IMR-90 (cell line): ENCODE results near the gene SRSF7. TPM values are rescaled to one million over a fixed set of nuclear protein-coding genes. Genes with fewer than 3 reads are reported as not detected.

ENCODE experiments used
- ATAC-seq: fragments of 200-7000 bp; cut with Tn5 transposase; 2 replicates; pipeline ENCODE4 v1.9.1; 2020; ENCODE audit warnings: low read depth, mild to moderate bottlenecking, moderate library complexity
- BruUV-seq: library from RNA; stranded (reverse); fragments of 400-500 nt; replicated peaks from 2 replicates; lab custom pipeline; 2021; lab: Mats Ljungman, UMichigan
- CTCF ChIA-PET: fragments of 300-600 bp; formaldehyde crosslinking; extraction: SDS; loops from one replicate; lab custom pipeline; 2021; ENCODE audit warnings: antibody characterized with exemption; lab: Yijun Ruan, JAX
- POLR2A ChIA-PET: fragments of 300-600 bp; sonication (Branson Sonifier 250); formaldehyde crosslinking; loops from one replicate; lab custom pipeline; 2022; ENCODE audit warnings: antibody characterized with exemption; ENCODE audit not compliant: unreplicated experiment; lab: Charles Lee
- DNase-seq: peaks from one replicate; pipeline ENCODE4 v3.0.0; 2013
- H2AFZ ChIP-seq: replicated peaks from 2 replicates; pipeline ENCODE3; 2013; ENCODE audit warnings: low read length, mild to moderate bottlenecking; ENCODE audit not compliant: poor library complexity
- H2AK5ac ChIP-seq: 2 replicates; pipeline ENCODE4 v1.6.1; 2013; ENCODE audit warnings: low read depth, low read length, inconsistent platforms
- H2AK9ac ChIP-seq: replicated peaks from 2 replicates; pipeline ENCODE3; 2013; ENCODE audit warnings: mild to moderate bottlenecking, low read depth, low read length, moderate library complexity; ENCODE audit not compliant: poor library complexity
- H2BK120ac ChIP-seq: 2 replicates; pipeline ENCODE4 v1.6.1; 2013; ENCODE audit warnings: low read depth, low read length, inconsistent platforms
- H2BK15ac ChIP-seq: 3 replicates; pipeline ENCODE4 v1.6.1; 2013; ENCODE audit warnings: low read depth, low read length, inconsistent platforms
- H2BK20ac ChIP-seq: 2 replicates; pipeline ENCODE4 v1.6.1; 2013; ENCODE audit warnings: low read depth, mild to moderate bottlenecking, inconsistent platforms, low read length, moderate library complexity
- H2BK5ac ChIP-seq: 2 replicates; pipeline ENCODE4 v1.6.1; 2013; ENCODE audit warnings: mild to moderate bottlenecking, low read depth, low read length, inconsistent platforms; ENCODE audit not compliant: poor library complexity, severe bottlenecking
- H3K14ac ChIP-seq: replicated peaks from 2 replicates; pipeline ENCODE4 v1.6.1; 2013; ENCODE audit warnings: low read depth, low read length, inconsistent platforms
- H3K18ac ChIP-seq: 2 replicates; pipeline ENCODE4 v1.6.1; 2013; ENCODE audit warnings: low read depth, low read length, control low read depth
- H3K23ac ChIP-seq: 2 replicates; pipeline ENCODE4 v1.6.1; 2013; ENCODE audit warnings: low read depth, low read length, inconsistent platforms
- H3K27ac ChIP-seq: 2 replicates; pipeline ENCODE4 v1.5.1; 2013; ENCODE audit warnings: mild to moderate bottlenecking, control low read depth, low read length; ENCODE audit not compliant: insufficient read depth
- H3K27me3 ChIP-seq: 2 replicates; pipeline ENCODE4 v1.6.1; 2013; ENCODE audit warnings: low read length; ENCODE audit not compliant: control insufficient read depth, insufficient read depth
- H3K36me3 ChIP-seq: 2 replicates; pipeline ENCODE4 v1.6.1; 2013; ENCODE audit warnings: low read length, mixed read lengths; ENCODE audit not compliant: control insufficient read depth, insufficient read depth
- H3K4ac ChIP-seq: 2 replicates; pipeline ENCODE4 v1.6.1; 2013; ENCODE audit warnings: low read depth, low read length, inconsistent platforms
- H3K4me1 ChIP-seq: 2 replicates; pipeline ENCODE4 v1.6.1; 2013; ENCODE audit warnings: low read length, mixed read lengths; ENCODE audit not compliant: control insufficient read depth, insufficient read depth
- H3K4me2 ChIP-seq: 2 replicates; pipeline ENCODE4 v1.6.1; 2013; ENCODE audit warnings: low read depth, mild to moderate bottlenecking, control low read depth, low read length, moderate library complexity
- H3K4me3 ChIP-seq: 2 replicates; pipeline ENCODE4 v1.5.1; 2013; ENCODE audit warnings: low read depth, mild to moderate bottlenecking, control low read depth, low read length, moderate library complexity; ENCODE audit not compliant: insufficient read depth
- H3K56ac ChIP-seq: 2 replicates; pipeline ENCODE4 v1.6.1; 2013; ENCODE audit warnings: low read length, inconsistent platforms; ENCODE audit not compliant: insufficient read depth; ENCODE audit errors: extremely low read depth
- H3K79me1 ChIP-seq, 2 experiments: 2 replicates each; pipeline ENCODE4 v1.6.1; 2013; ENCODE audit warnings: low read length in 2 of 2, inconsistent platforms in 1 of 2, low read depth in 1 of 2
- H3K9ac ChIP-seq: 2 replicates; pipeline ENCODE4 v1.6.1; 2013; ENCODE audit warnings: low read depth, low read length, control low read depth
- H3K9me1 ChIP-seq: 2 replicates; pipeline ENCODE4 v1.6.1; 2013; ENCODE audit warnings: low read length, inconsistent platforms; ENCODE audit not compliant: insufficient read depth
- H3K9me3 ChIP-seq: 2 replicates; pipeline ENCODE4 v1.6.1; 2013; ENCODE audit warnings: low read length; ENCODE audit not compliant: control insufficient read depth, insufficient read depth
- H4K20me1 ChIP-seq: 2 replicates; pipeline ENCODE4 v1.6.1; 2013; ENCODE audit warnings: low read length, inconsistent platforms; ENCODE audit not compliant: insufficient read depth
- H4K5ac ChIP-seq: 2 replicates; pipeline ENCODE4 v1.6.1; 2013; ENCODE audit warnings: mild to moderate bottlenecking, low read depth, low read length, control low read depth
- H4K8ac ChIP-seq, 2 experiments: 2 replicates each; pipeline ENCODE4 v1.6.1; 2013; ENCODE audit warnings: low read depth in 2 of 2, low read length in 2 of 2, control low read depth in 1 of 2, inconsistent platforms in 1 of 2
- H4K91ac ChIP-seq: 2 replicates; pipeline ENCODE4 v1.6.1; 2013; ENCODE audit warnings: low read depth, low read length, inconsistent platforms; ENCODE audit not compliant: insufficient read depth
- CHD1 ChIP-seq: IDR thresholded peaks from 2 replicates; pipeline ENCODE4 v1.6.1; 2012; ENCODE audit warnings: low read depth, low read length, improper control_type of control experiment
- MAFK ChIP-seq: IDR thresholded peaks from 2 replicates; pipeline ENCODE4 v1.6.1; 2012; ENCODE audit warnings: low read depth, low read length, improper control_type of control experiment
- MXI1 ChIP-seq: IDR thresholded peaks from 2 replicates; pipeline ENCODE4 v1.6.1; 2012; ENCODE audit warnings: low read depth, mild to moderate bottlenecking, low read length, moderate library complexity, borderline replicate concordance
- RFX5 ChIP-seq: IDR thresholded peaks from 2 replicates; pipeline ENCODE4 v1.8.0; 2012; ENCODE audit warnings: low read depth, mild to moderate bottlenecking, low read length, moderate library complexity
- WGBS, 2 experiments: methylation state at CpG; one replicate each; pipeline versions ENCODE4 v1.1.5 to v1.1.7; 2013; ENCODE audit warnings: missing lambda C conversion rate in 2 of 2; ENCODE audit not compliant: insufficient read length in 1 of 2; ENCODE audit errors: extremely low coverage in 2 of 2; 5-methylcytosine and 5-hydroxymethylcytosine counted together
- dilution Hi-C: fragments of 300-500 bp; cut with HindIII; formaldehyde crosslinking; loops from one replicate; pipeline ENCODE4 v1.14.3; 2018; ENCODE audit warnings: low sequenced_read_pairs; ENCODE audit not compliant: unreplicated experiment
- in situ Hi-C: fragments of 300-500 bp; cut with MboI; formaldehyde crosslinking; loops from 3 replicates; pipeline ENCODE4 v1.14.3; 2019; ENCODE audit warnings: low sequenced_read_pairs, inconsistent platforms, mixed read lengths
- intact Hi-C: fragments of 100-400 bp; cut with micrococcal nuclease; formaldehyde crosslinking; loops from 2 replicates; pipeline ENCODE4 v1.10.0; 2022
- polyA plus RNA-seq, 3 experiments: library from polyadenylated mRNA; depleted of rRNA; stranded (reverse); fragments of >200 nt; gene quantifications; 2 replicates each; pipeline ENCODE4 v1.2.3, GENCODE V29; 2012; ENCODE audit warnings: low replicate concordance in 1 of 3
- total RNA-seq: library from RNA; depleted of rRNA; stranded (reverse); fragments of >200 nt; gene quantifications from 2 replicates; pipeline ENCODE4 v1.2.3, GENCODE V29; 2012
- TF ChIP-seq, protein P1 (sequence below): fragments of 150-350 bp; IDR thresholded peaks from 2 replicates; pipeline ENCODE4 v1.6.1; 2017; ENCODE audit warnings: mild to moderate bottlenecking, antibody characterized with exemption, low read length, low read depth

SRSF7 gene
- total and polyA plus RNA-seq, 2 of the 4 experiments (the other 2 are of a cell fraction), result 148 to 191 TPM

DNA sequence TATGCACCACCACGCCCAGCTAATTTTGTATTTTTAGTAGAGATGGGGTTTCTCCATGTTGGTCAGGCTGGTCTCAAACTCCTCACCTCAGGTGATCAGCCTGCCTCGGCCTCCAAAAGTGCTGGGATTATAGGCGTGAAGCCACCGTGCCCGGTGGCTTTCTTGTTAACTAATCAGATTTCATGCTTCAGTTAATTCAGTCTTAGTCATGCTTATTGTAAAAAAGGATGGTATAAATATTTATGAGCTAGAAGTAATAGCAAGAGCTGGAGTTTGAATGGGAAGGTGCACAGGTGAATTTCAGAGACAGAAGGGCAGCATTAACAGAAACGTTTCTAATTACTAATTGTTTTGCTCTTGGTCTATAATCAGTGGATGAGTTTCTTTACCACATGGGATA, 37.1 kb upstream of the SRSF7 start:
- no peak overlapping the region for H2BK20ac ChIP-seq
- H2AK9ac ChIP-seq, result no peak overlapping the region
- no peak overlapping the region for H3K56ac ChIP-seq
- H3K18ac ChIP-seq, result no peak overlapping the region
- DNase-seq, result no peak
- H3K14ac ChIP-seq, result no peak overlapping the region
- no CpG with 5 or more reads among the region's 6 CpGs for WGBS, 2 experiments
- POLR2A ChIA-PET, result no interaction called here
- CTCF ChIA-PET, result no interaction called here
- no peak overlapping the region for H2BK15ac ChIP-seq
- H4K8ac ChIP-seq, result no peak overlapping the region
- no peaks in the 10 kb centered on the region for H3K9me1 ChIP-seq
- no peak overlapping the region for H3K27ac ChIP-seq
- no peaks in the 10 kb centered on the region for H3K27me3 ChIP-seq
- no peak overlapping the region for H3K9ac ChIP-seq
- in situ Hi-C loops, result no loop called here
- H3K9me3 ChIP-seq, result no peaks in the 10 kb centered on the region
- no peak overlapping the region for H2AFZ ChIP-seq
- no peak overlapping the region for H2AK5ac ChIP-seq
- H4K20me1 ChIP-seq, result no peaks in the 10 kb centered on the region
- H4K5ac ChIP-seq, result no peak overlapping the region
- TF ChIP-seq CHD1 (no peak), RFX5 (no peak), MAFK (no peak), MXI1 (no peak)
- TF ChIP-seq, protein P1, sequence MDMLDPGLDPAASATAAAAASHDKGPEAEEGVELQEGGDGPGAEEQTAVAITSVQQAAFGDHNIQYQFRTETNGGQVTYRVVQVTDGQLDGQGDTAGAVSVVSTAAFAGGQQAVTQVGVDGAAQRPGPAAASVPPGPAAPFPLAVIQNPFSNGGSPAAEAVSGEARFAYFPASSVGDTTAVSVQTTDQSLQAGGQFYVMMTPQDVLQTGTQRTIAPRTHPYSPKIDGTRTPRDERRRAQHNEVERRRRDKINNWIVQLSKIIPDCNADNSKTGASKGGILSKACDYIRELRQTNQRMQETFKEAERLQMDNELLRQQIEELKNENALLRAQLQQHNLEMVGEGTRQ, result no peak
- no peak overlapping the region for H4K91ac ChIP-seq
- no peak for ATAC-seq
- BruUV-seq, result no TSS peak
- no peak overlapping the region for H3K4me2 ChIP-seq
- no peaks in the 10 kb centered on the region; the same call in 1 of the 2 replicates for H3K4me1 ChIP-seq
- no peak overlapping the region for H2BK5ac ChIP-seq
- no peak overlapping the region for H2BK120ac ChIP-seq
- intact Hi-C loops, result no loop called here
- H3K79me1 ChIP-seq, result no peaks in the 10 kb centered on the region
- no peak overlapping the region for H3K23ac ChIP-seq
- no peak overlapping the region for H3K4me3 ChIP-seq
- H3K4ac ChIP-seq, result no peak overlapping the region
- dilution Hi-C loops, result no loop called here
- H3K36me3 ChIP-seq, result no peaks in the 10 kb centered on the region
